PC-9 (cell line): Measurements from ENCODE around the gene IL3. TPM values are rescaled to one million over a fixed set of nuclear protein-coding genes. Genes with fewer than 3 reads are reported as not detected.

Experiments used
- BruUV-seq: library from RNA; stranded (reverse); fragments of 400-500 nt; replicated peaks from 2 replicates; lab custom pipeline; 2021; lab: Mats Ljungman, UMichigan
- CTCF ChIA-PET: fragments of 300-600 bp; sonication (Branson Sonifier 250); formaldehyde crosslinking; loops from one replicate; lab custom pipeline; 2022; ENCODE audit warnings: antibody characterized with exemption; lab: Charles Lee
- POLR2A ChIA-PET: fragments of 300-600 bp; sonication (Branson Sonifier 250); formaldehyde crosslinking; loops from one replicate; lab custom pipeline; 2022; ENCODE audit warnings: antibody characterized with exemption; ENCODE audit not compliant: unreplicated experiment; lab: Charles Lee
- DNase-seq, 2 experiments: peaks; one replicate each; pipeline versions ENCODE4 v3.0.0 to v3.0.0-alpha.2; 2015 to 2022; ENCODE audit warnings: mixed read lengths in 1 of 2
- H2AFZ ChIP-seq: fragments of 200-600 bp; sonication (generic); 2 replicates; pipeline ENCODE4 v1.8.1; 2017; ENCODE audit warnings: antibody characterized with exemption
- H3F3A ChIP-seq: fragments of 200-600 bp; sonication (generic); 2 replicates; pipeline ENCODE4 v1.8.1; 2017; ENCODE audit warnings: antibody characterized with exemption, mild to moderate bottlenecking, low read depth; ENCODE audit not compliant: insufficient read depth
- H3K27ac ChIP-seq: fragments of 200-600 bp; sonication (generic); 2 replicates; pipeline ENCODE4 v1.6.1; 2016; ENCODE audit warnings: mixed run types
- H3K27me3 ChIP-seq: fragments of 200-600 bp; sonication (generic); 2 replicates; pipeline ENCODE4 v1.6.1; 2016; ENCODE audit warnings: low read depth, mixed run types; ENCODE audit not compliant: insufficient read depth
- H3K36me3 ChIP-seq: fragments of 200-600 bp; sonication (generic); 2 replicates; pipeline ENCODE4 v1.6.1; 2016; ENCODE audit warnings: low read depth, mixed run types
- H3K4me1 ChIP-seq: fragments of 200-600 bp; sonication (generic); replicated peaks from 2 replicates; pipeline ENCODE4 v1.6.1; 2016; ENCODE audit warnings: mixed run types; ENCODE audit not compliant: insufficient read depth
- H3K4me2 ChIP-seq: fragments of 200-600 bp; sonication (generic); 2 replicates; pipeline ENCODE4 v1.6.1; 2017; ENCODE audit warnings: mixed run types
- H3K4me3 ChIP-seq: fragments of 200-600 bp; sonication (generic); 2 replicates; pipeline ENCODE4 v1.6.1; 2016; ENCODE audit warnings: mixed run types
- H3K79me2 ChIP-seq: fragments of 200-600 bp; sonication (generic); 2 replicates; pipeline ENCODE4 v1.6.1; 2017; ENCODE audit warnings: low read depth, mixed run types
- H3K9me2 ChIP-seq: fragments of 200-600 bp; sonication (generic); 2 replicates; pipeline ENCODE4 v1.8.1; 2017; ENCODE audit warnings: mild to moderate bottlenecking; ENCODE audit not compliant: insufficient read depth
- H3K9me3 ChIP-seq: fragments of 200-600 bp; sonication (generic); 2 replicates; pipeline ENCODE4 v1.8.1; 2016; ENCODE audit warnings: low read depth; ENCODE audit not compliant: insufficient read depth
- H4K20me1 ChIP-seq: fragments of 200-600 bp; sonication (generic); 2 replicates; pipeline ENCODE4 v1.8.1; 2017; ENCODE audit not compliant: insufficient read depth
- EZH2 ChIP-seq: fragments of 200-600 bp; sonication (generic); IDR thresholded peaks from 2 replicates; pipeline ENCODE4 v1.8.0; 2017; ENCODE audit warnings: antibody characterized with exemption, low read depth
- intact Hi-C: fragments of 100-400 bp; cut with micrococcal nuclease; formaldehyde crosslinking; loops from one replicate; pipeline ENCODE4 v1.10.0; 2022; ENCODE audit not compliant: unreplicated experiment
- total RNA-seq: library from RNA; stranded (reverse); gene quantifications from 2 replicates; pipeline ENCODE4 v1.2.3, GENCODE V29; 2021
- TF ChIP-seq, protein P1 (sequence below): fragments of 200-600 bp; sonication (generic); conservative IDR thresholded peaks from 2 replicates; pipeline ENCODE4 v1.6.1; 2017; ENCODE audit warnings: mixed run types, antibody characterized with exemption, mild to moderate bottlenecking, moderate library complexity

Gene IL3
- total RNA-seq, 1 experiment from 2014 or later: not detected

DNA sequence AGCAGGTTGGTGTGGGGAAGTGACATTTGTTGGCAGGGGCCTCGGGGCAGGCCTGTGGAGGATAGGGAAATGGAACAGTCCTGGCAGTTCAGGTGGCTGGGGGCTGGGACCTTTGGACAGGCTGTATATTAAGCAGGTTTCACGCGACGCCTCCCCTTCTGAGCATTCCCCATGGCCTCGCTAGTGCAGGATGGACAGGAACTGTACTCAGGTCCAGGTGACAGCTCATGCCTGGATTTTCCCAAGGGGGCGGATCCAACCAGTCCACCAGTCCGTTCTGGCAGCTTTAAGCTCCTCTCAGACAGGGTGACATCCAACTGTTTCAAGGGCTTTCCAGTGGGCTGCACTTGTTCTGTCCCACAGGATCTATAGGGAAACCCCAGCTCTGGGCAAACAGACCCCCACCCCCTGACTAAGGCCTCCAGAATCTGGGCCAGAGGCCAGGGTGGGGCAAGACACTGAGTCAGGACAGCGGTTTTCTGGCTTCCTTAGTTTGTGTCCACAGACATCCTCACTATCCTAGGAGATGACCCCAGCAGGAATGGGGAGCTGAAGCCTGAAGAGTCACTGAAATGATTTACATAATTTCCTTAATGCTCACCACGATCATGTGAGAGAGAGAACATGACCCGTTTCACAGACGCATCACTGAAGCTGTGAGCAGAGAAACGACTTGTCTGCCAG, 34.1 kb downstream of the IL3 start:
- TF ChIP-seq, protein P1, sequence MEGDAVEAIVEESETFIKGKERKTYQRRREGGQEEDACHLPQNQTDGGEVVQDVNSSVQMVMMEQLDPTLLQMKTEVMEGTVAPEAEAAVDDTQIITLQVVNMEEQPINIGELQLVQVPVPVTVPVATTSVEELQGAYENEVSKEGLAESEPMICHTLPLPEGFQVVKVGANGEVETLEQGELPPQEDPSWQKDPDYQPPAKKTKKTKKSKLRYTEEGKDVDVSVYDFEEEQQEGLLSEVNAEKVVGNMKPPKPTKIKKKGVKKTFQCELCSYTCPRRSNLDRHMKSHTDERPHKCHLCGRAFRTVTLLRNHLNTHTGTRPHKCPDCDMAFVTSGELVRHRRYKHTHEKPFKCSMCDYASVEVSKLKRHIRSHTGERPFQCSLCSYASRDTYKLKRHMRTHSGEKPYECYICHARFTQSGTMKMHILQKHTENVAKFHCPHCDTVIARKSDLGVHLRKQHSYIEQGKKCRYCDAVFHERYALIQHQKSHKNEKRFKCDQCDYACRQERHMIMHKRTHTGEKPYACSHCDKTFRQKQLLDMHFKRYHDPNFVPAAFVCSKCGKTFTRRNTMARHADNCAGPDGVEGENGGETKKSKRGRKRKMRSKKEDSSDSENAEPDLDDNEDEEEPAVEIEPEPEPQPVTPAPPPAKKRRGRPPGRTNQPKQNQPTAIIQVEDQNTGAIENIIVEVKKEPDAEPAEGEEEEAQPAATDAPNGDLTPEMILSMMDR: no peak
- TF ChIP-seq EZH2: no peak
- H3F3A ChIP-seq: peaks cover 23% of the 10 kb centered on the region
- intact Hi-C loops: no loop called here
- no peaks in the 10 kb centered on the region for H3K9me2 ChIP-seq
- H3K4me1 ChIP-seq: peaks cover 45% of the 10 kb centered on the region
- no peaks in the 10 kb centered on the region for H3K9me3 ChIP-seq
- H3K36me3 ChIP-seq: no peaks in the 10 kb centered on the region
- POLR2A ChIA-PET: interaction anchor here (0.5 kb wide), 1 partner anchor 24 kb away, joined by 4 read pairs; no protein-coding TSS in a partner anchor
- BruUV-seq: no TSS peak
- H2AFZ ChIP-seq: no peak overlapping the region
- peak overlapping the region; percentile 76 for H3K27ac ChIP-seq
- no peaks in the 10 kb centered on the region for H3K79me2 ChIP-seq
- H3K4me3 ChIP-seq: no peak overlapping the region
- H3K27me3 ChIP-seq: no peaks in the 10 kb centered on the region
- H3K4me2 ChIP-seq: peak overlapping the region; percentile 61
- CTCF ChIA-PET: no interaction called here
- H4K20me1 ChIP-seq: no peaks in the 10 kb centered on the region
- peak; percentile 80 to 90 for DNase-seq

DNA sequence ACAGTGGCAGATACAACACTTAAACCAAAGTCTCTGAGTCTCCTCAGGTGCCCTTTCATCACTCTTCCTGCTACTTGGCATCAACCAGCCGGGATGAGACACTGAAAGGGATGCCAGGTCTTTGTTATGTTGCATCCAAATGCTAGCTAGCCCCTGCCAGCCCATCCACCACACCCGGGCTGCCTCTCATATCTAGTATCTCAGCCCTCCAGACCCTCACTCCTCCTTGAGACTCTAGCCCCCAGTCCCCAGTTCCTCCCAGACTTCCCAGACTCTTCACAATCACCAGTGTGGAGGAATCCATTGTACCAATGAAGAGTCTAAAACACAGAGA, 34.6 kb downstream of the IL3 start:
- Histone ChIP-seq H3K9me2 (no peaks in the 10 kb centered on the region), H3K27ac (peak overlapping the region; percentile 76), H3K27me3 (no peaks in the 10 kb centered on the region), H3K79me2 (no peaks in the 10 kb centered on the region), H3K9me3 (no peaks in the 10 kb centered on the region), H2AFZ (no peak overlapping the region), H3F3A (peaks cover 21% of the 10 kb centered on the region), H3K4me2 (peak overlapping the region; percentile 61), H3K4me1 (peaks cover 45% of the 10 kb centered on the region), H4K20me1 (no peaks in the 10 kb centered on the region), H3K36me3 (no peaks in the 10 kb centered on the region), H3K4me3 (no peak overlapping the region)
- intact Hi-C loops: no loop called here
- DNase-seq: no peak
- TF ChIP-seq, protein P1: no peak
- no peak for TF ChIP-seq EZH2
- POLR2A ChIA-PET: no interaction called here
- BruUV-seq: no TSS peak
- CTCF ChIA-PET: no interaction called here

DNA sequence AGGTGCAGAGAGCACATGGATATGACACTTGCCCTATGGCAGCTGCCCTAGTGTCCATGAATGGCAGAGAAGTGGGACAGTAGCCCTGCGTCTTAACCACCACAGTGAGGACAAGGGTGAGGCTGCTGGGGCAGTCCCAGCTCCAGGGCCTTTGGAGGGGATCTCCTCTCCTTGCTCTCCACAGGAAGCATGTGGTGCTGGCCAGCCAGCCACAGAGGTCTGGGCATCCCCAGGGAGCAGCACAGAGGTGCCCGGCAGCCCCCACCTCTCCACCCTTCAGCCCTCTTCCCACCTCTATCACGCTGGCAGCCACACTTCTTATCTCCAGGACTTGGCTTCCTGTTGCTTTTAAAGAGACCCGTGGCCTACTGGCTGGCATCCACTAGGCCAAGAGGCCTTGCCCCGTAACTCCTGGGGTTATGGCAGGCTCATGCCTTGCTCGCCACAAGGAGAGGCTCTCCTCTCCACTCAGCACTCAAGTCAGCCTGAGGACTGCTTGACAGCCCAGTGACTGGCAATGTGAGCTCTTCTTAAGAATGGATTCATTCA, 35.0 kb downstream of the IL3 start:
- H3K4me1 ChIP-seq: peaks cover 47% of the 10 kb centered on the region
- peak overlapping the region; percentile 61 for H3K4me2 ChIP-seq
- peaks cover 25% of the 10 kb centered on the region for H3F3A ChIP-seq
- no peaks in the 10 kb centered on the region for H3K79me2 ChIP-seq
- intact Hi-C loops: no loop called here
- H3K27me3 ChIP-seq: no peaks in the 10 kb centered on the region
- H3K9me2 ChIP-seq: no peaks in the 10 kb centered on the region
- H3K27ac ChIP-seq: peak overlapping the region; percentile 76
- DNase-seq: no peak
- H3K9me3 ChIP-seq: no peaks in the 10 kb centered on the region
- H4K20me1 ChIP-seq: no peaks in the 10 kb centered on the region
- no peak overlapping the region for H3K4me3 ChIP-seq
- no peaks in the 10 kb centered on the region for H3K36me3 ChIP-seq
- no peak for TF ChIP-seq EZH2
- H2AFZ ChIP-seq: no peak overlapping the region
- ChIA-PET CTCF (no interaction called here), POLR2A (no interaction called here)
- no TSS peak for BruUV-seq
